HG03457 (cell line): ENCODE results near the gene MAPKAP1.
"Not testable (repeated sequence)": the region's sequence is repeated elsewhere in the genome, so short reads cannot be mapped to it uniquely, and the experiment has no call there.

Experiments used
- ATAC-seq: cut with Tn5 transposase; IDR thresholded peaks from one replicate; pipeline ENCODE4 v1.9.1; 2021; ENCODE audit warnings: moderate number of reproducible peaks; ENCODE audit not compliant: unreplicated experiment

The MAPKAP1 gene

DNA sequence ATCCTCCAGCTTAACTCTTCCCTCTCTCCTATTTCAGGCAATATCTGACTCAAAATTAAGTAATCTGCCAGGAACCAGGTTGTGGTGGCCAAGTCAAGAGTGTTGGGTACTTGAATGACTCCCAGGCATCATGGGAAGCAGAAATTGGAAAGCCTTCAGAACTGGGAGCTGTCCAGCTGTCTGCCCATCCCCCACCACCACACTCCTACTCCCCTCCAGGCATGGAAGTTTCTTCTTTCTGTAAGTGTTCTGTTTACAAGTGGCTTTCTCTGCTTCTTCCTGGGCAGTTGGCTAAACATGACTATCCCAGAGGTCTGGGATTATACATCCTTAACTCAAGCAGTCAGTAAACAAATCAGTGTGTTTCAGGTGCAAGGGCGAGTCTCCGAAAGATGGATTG, 25.6 kb upstream of the MAPKAP1 start:
- no peak for ATAC-seq

DNA sequence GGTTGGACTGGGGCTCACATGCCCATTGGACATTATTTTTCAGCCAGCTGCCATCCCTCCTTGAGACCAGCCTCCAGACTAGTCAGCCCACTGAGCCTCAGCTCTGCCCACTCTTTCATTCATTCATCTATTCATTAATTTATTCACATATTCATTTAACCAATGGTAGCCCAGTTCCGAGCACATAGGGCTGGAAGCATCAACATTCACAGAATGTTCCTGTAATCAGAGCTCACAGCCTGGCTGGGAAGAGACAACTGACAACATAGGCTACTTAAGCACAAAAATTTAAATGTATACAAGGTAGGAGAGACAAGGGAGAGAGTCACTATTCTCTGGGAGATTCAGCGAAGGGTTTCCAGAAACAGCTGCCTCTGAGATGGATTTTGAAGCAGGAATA, 23.2 kb upstream of the MAPKAP1 start:
- ATAC-seq, result no peak

DNA sequence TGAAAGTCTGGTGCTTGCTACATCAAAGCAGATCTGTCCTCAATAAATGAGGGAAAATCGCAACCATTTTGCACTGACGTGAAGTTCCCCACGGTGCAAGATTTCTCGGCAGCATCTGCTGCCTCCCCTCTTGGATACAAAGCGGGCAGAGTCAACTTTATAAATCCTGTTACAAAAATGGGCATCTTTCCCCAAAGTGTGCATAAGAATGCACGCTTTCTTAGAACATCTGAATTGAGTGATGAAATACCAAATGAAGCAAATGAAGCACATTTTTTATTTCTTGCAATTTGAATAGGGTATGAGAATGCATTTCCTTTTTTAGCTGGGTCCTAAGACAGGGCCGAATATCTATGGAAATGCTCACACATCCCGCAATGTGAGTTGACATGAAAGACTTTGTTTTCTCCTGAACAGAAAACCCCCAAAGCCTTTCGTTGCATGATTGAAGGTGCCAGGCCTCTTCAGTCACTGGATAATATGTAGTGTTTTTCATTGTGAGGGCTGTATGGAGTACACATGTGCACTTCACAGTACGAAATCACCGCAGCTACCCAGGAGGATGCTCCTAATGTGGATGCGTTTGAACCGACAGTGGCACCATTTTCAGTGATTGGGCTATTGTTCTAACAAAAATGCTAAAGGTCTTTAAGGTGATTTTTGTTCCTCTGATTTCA, 19.6 kb upstream of the MAPKAP1 start:
- ATAC-seq, result no peak

DNA sequence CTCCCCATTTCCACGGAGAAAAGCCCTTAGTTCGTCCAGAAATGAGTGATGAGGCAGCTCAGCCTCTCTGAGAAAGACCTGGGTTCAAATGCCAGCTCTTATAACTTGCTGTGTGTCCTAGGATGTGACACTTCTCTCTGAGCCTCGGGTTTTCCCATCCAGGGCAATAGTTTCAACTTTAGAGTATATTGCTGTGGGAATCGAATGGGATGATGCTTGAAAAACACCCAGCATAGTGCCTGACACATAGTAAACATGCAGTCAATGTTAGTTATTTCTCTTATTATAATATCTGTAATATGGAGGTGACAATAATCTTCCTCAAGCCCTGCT, 430 bp upstream of the MAPKAP1 start:
- ATAC-seq, result no peak

DNA sequence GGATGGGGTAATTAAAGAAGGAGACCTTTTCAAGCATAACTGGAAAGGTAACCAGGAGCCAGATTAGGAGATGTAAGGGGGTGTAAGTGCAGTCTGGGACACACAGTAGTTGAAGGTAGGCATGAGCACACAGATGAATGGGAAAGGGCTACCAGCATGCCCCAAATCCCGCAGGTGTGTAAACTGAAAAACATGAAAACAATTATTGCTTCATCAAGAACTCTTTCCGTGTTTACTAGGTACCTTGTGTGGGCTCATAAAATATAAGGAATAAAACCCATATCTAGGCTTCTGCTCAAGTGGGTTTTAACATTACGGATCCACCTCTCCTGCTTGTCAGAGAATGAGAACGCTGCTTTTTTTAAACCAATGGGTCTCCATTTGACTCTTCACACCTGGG, 1.1 kb downstream of the MAPKAP1 start:
- no peak for ATAC-seq

DNA sequence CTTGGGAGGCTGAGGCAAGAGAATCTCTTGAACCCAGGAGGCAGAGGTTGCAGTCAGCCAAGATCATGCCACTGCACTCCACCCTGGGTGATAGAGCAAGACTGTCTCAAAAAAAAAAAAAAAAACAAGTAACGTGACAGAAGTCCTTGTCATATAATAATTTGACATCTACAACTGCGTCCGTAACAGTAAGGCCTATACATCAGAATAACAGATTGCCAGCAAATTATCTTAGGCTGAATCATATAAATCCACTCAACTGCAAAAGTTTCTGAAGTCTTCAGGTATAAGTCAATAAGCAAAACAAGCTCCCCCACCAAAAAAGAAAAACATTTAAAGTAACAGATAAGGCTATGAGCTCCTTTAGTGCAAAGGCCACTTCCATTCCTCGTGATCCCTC, 3.3 kb downstream of the MAPKAP1 start:
- no peak for ATAC-seq

DNA sequence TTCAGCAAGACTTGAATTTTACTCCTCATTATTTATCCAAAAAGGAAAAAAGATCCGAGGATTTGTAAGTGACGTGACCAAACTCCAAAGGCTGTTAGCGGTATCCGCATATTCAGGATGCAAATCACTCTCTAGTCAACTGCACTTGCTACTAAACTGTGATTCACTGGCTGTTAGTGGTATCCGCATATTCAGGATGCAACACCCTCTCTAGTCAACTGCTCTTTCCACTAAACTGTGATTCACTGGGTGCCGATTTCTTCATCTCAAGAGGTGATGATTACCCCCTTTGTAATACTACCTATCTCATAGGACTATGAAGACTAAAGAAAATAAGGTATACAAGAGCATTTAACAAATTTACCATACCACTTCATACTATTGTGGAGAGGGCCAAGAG, 5.7 kb downstream of the MAPKAP1 start:
- ATAC-seq, result no peak

DNA sequence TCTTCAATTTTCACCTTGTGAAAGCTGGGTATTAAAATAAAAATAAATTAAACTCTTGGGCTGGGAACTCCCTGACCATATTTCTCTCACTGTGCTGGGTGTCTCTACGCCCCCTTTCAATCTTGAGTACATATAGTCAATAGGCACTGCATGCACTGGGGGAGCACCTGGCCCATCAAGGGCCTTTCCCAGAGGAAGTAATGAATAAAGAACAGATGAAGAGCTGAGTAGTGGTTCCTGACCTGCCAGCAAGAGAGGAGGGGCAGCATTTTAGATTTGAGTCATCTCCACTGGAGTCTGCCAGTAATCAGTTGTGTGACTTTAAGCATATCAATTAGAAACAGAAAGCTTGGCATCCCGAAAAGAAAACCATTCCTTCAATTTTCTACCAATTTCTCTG, 6.2 kb downstream of the MAPKAP1 start:
- ATAC-seq, result peak; percentile 83

DNA sequence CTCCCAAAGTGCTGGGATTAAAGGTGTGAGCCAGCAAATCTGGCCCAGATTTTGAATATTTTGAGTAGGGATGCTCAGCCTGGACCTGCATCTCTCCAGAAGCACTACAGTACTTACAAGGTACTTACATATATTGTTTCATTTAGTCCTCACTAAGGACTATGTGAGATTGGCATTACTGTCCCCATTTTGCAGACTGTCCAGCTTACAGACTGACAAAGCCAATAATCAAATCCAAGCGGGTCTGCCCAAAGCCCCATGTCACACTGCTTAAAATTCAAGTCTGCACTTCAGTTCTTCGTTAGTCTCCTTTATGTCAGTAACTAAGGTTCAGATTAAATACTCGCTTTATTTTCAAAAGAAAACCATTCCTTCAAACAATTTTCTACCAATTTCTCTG, 7.1 kb downstream of the MAPKAP1 start:
- no peak for ATAC-seq

DNA sequence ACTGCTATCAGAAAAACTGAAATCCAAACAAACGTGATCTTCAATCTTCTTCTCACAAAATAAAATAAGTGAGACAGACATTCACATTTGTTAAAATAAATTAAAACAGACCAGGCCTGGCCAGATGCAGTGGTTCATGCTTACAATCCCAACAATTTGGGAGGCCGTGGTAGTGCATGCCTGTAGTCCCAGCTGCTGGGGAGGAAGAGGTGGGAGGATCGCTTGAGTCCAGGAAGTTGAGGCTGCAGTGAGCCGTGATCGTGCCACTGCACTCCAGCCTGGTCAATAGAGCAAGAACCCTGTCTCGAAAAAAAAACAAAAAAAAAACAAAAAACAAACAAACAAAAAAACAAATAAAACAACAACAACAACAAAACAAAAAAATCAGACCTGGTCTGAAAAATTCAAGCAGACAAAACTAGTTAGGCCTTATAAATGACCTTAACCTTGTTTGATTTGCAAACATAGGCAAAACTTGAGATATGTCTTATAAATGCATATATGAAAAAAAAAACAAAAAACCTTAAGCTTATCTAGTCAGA, 10.8 kb downstream of the MAPKAP1 start:
- no peak for ATAC-seq

DNA sequence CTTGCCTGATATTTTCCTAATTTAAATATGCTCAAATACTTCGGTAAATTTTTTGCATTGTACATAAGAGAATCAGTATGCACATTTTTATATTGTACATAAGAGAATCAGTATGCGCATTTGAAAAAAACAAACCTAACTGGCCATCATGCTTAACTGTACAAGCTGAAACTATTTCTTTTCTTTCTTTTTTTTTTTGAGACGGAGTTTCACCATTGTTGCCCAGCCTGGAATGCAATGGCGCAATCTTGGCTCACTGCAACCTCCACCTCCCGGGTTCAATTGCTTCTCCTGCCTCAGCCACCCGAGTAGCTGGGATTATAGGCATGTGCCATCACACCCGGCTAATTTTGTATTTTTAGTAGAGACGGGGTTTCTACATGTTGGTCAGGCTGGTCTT, 11.5 kb downstream of the MAPKAP1 start:
- not testable (repeated sequence) for ATAC-seq

DNA sequence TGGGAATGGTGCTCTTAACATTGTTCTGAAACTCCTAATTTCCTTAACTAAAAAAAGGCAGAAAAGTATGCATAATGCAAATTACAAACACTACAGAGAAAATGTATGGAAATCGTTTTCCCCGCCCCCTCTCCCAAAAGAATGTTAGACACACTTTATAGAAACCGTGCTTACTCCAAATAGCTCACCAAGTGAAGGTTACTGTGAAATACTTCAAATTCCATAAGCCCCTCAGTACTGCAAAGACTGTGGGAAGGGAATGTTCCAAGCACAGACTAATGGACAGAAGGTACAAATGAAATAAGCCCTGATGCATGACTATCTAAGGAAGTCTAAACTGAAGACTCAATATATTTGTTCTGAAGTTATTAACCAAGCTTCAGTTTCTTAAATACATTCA, 12.5 kb downstream of the MAPKAP1 start:
- ATAC-seq, result no peak

DNA sequence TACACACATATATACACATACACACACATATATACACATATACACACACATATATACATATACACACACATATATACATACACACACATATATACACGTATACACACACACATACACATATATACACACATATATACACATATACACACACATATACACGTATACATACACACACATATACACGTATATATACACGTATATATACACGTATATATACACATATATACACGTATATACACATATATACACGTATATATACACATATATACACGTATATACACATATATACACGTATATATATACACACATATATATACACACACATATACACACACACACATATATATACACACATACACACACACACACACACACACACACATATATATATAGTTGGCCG, 13.5 kb downstream of the MAPKAP1 start:
- ATAC-seq, result not testable (repeated sequence)

DNA sequence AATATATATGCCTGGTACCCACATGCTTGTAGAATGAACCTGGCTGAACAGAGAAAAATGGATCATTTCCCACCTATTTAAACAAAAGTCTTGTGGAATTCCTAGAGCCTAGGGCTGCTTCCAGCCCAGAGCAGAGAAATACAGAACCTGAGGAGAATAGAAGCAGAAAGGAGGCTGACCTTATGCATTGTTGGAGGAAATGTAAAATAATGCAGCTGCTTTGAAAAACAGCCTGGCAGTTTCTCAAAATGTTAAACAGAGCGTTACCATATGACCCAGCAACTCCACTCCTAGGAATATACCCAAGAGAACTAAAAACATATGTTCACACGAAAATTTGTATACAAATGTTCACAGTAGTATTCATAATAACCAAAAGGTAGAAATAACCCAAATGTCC, 15.1 kb downstream of the MAPKAP1 start:
- ATAC-seq, result no peak

DNA sequence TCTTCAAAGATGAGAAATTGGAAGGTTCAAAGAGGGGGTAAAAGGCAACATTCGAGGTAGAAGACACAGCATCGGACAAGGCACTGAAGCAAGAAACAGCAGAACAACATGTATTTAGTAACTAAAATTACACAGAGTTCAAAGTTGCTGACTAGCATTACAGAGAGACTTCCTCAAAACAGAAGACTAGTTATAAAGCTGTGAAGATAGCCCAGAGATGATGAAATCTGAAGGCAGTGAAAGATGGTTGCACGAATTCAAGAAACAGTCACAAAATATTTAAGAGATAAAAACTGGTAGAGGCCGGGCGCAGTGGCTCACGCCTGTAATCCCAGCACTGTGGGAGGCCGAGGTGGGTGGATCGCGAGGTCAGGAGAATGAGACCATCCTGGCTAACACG, 16.3 kb downstream of the MAPKAP1 start:
- ATAC-seq, result no peak

DNA sequence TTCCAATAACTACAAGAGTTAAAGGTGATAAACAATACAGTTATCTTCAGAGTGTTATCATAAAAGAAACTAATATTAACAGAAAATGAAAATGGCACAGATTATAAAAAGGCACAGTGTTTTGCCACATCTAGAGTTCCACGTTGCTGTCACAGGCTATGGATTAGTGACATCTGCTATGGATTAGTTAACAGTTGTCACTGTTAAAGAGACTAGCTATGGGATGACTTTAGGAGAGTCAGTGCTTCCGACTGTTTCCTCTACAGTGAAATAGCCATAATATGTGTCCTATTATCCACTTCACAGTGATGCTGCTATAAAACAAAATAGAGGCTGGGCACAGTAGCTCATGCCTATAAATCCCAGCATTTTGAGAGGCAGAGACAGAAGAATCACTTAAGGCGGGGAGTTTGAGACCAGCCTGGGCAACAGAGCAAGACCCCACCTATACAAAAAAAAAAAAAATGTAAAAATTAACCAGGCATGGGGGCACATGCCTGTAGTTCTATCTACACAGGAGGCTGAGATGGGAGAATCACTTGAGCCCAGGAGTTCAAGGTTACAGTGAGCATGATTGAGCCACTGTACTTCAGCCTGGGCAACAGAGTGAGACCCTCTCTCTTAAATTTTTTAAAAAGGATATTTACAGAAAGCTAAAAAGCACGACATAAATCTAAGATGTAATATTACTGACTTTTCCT, 19.7 kb downstream of the MAPKAP1 start:
- ATAC-seq, result no peak

DNA sequence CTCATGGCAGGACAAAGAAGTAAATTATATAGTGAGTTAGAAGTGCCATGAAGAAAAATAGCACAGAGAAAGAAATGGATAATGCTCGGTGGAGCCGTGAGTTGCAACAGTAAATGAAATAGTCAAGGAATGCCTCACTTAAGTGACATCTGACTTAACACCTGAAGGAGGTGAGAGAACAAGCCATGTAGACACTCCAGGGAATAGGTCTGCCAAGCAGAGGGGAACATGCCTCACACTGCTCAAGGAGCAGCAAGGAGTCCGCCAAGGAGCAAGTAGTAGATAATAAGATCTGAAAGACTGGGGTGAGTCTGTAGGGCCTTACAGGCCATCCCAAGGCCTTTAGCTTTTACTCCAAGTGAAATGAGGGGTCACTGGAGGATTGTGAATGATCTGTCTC, 21.8 kb downstream of the MAPKAP1 start:
- ATAC-seq, result no peak

DNA sequence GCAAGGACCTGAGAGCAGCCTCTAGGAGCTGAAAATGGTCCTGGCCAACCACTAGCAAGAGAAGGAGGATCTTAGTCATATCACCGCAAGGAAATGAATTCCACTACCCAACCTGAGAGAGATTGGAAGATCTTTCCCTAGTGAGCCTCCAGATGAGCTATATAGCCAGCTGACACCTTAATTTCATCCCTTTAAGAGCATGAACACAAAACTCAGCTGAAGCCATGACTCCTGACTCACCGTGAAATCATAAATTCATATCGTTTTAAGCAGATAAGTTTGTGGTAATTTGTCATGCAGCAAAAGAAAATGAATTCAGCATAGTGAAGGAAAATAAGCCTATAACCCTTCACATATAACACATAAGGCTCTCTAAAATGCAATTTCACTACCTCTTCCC, 23.5 kb downstream of the MAPKAP1 start:
- ATAC-seq, result no peak

DNA sequence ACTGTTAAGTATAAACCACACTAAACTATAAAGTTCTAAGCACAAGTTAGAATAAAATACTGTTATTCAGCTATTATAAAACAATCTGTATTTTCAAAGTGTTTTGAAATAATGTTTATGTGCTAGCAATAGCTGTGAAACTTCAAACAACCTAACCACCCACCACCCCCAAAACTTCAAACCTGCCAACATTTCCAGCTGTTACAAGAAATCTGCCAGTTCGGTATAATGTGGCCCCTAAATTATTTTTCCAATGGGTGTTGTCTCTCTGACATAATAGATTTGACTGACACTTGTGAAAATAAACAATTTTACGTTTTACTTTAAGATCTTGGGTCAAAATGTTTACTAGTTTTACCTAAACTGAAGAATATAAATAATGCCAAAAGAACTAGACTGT, 24.7 kb downstream of the MAPKAP1 start:
- ATAC-seq, result no peak

DNA sequence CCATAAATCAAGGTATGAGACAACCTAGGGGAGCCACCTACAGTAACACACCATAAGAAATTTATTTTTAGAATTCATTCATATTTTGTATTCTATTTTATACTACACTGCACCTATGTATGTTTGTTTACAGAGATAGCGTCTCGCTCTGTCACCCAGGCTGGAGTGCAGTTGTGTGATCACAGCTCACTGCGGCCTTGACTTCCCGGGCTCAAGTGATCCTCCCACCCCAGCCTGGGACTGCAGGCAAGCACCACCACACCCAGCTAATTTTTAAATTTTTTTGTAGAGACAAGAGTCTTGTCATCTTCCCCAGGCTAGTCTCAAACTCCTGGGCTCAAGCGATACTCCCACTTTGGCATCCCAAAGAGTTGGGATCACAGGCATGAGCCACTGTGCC, 25.4 kb downstream of the MAPKAP1 start:
- ATAC-seq, result no peak

DNA sequence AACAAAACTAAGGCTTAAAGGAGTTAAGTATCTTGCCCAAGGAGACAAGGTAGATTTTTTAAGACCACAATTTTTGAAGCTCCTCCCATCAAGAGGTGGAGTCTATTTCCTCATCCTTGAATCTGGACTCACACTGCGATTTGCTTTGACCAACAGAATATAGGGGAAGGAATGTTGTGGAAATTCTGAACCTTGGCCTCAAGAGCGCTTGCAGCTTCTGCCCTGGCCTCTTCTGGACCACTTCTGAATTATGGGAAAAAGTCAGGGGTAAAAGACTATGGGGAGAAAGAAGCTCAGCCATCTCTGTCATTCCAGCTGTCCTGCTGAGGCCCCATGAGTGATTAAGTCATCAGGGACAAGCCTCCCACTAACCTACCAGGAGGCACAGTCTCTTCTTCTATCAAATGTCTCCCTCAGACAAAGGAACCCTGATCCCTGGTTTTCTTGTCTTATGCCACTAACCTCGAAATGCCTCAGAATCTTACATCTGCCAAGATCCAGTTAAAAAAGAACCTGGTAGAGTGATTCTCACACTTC, 25.9 kb downstream of the MAPKAP1 start:
- no peak for ATAC-seq

DNA sequence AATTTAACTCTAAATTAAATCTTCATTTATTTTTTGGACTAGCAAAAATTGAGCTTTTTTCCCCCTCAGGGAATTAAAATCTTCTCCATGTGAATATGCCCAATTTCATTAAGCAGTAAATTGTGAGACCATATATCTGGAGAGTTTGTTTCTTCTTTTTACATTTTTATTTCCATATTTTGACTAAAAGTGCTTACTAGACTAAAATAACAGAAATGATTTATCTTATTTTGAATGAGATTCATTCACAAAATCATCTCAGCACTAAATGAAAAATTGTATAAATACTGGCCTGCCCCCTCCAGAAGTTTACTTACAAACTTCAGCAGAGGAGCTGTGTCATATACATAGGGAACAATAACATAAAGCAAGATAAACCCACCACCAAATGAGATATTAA, 26.6 kb downstream of the MAPKAP1 start:
- ATAC-seq, result no peak
